Uterus (tissue), 2 donors: ENCODE results near the gene UBE2Z.

Source experiments
- CTCF ChIP-seq, 4 experiments: fragments of 200-600 bp in 2 of 4; fragments of 450-650 bp in 2 of 4; sonication (generic) in 2 of 4; IDR thresholded peaks; one replicate each; pipeline ENCODE4 v1.5.1; 2016 to 2019; ENCODE audit warnings: antibody characterized with exemption in 4 of 4, mild to moderate bottlenecking in 2 of 4, moderate library complexity in 1 of 4
- POLR2A ChIP-seq, 2 donors: fragments of 450-650 bp; IDR thresholded peaks; one replicate each; pipeline ENCODE4 v1.6.1; 2016; ENCODE audit warnings: antibody characterized with exemption in 2 of 2, mild to moderate bottlenecking in 1 of 2, moderate library complexity in 1 of 2

DNA sequence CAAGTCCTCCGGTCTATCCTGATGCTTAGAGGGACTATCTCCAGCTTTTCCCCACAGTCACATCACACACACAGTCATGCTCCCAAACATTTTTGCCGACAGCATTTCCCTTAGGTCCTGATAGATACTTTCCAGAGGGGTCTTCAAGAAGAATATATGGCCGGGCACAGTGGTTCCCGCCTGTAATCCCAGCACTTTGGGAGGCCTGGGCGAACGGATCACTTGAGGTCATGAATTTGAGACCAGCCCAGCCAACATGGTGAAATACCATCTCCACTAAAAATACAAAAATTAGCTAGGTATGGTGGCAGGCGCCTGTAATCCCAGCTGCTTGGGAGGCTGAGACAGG is 64.5 kb downstream of the UBE2Z start:
- TF ChIP-seq CTCF (IDR thresholded peaks at IDR 0.05) (no peak), POLR2A (IDR thresholded peaks at IDR 0.05) (no peak)
